Mammary epithelial cell (primary cell): ENCODE data around the gene SELENON.

Experiments used
- CTCF ChIP-seq, 2 donors: IDR thresholded peaks in 1 of 2; conservative IDR thresholded peaks in 1 of 2; 2 replicates each; pipeline ENCODE4 v1.5.1; 2011 to 2012; ENCODE audit warnings: inconsistent platforms in 2 of 2, low read length in 2 of 2, mild to moderate bottlenecking in 2 of 2, control low read depth in 1 of 2, low read depth in 1 of 2; ENCODE audit not compliant: insufficient read depth in 1 of 2; ENCODE audit errors: extremely low read depth in 1 of 2
- EZH2 ChIP-seq: IDR thresholded peaks from 2 replicates; pipeline ENCODE4 v1.6.1; 2012; ENCODE audit warnings: low read length, inconsistent platforms, borderline replicate concordance

DNA sequence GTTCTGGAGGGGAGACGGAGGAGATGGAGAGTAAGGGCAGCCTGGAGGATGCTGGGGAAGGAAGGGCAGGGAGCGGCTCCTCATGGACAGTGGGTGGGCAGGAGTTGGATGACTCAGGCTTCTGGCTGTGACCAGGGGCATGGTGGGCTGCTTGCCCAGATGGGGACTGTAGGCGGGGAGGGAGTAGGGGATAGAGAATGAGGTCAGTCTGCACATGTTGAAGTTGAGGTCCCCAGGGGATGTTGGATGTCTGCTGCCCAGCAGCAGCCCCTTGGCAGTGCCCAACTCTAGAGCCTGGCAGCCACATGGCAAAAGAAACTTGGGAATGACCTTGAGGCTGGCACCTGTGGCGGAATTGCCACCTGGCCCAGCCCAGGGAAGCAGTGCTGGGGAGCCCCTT is 6.4 kb downstream of the SELENON start:
- TF ChIP-seq CTCF (conservative IDR thresholded peaks at IDR 0.05 in 1 of 2, IDR thresholded peaks at IDR 0.05 in 1 of 2; ENCODE audit: extremely low read depth in 1 of 2, insufficient read depth in 1 of 2, low read depth in 1 of 2, low read length in 2 of 2) (no peak), EZH2 (no peak)
